K562 (cell line): ENCODE measurements around the gene ITPK1. TPM values are rescaled to one million over a fixed set of nuclear protein-coding genes. Genes with fewer than 3 reads are reported as not detected.

Experiments
- ATAC-seq: fragments of 200-7000 bp; cut with Tn5 transposase; 3 replicates; pipeline ENCODE4 v1.9.1; 2020; ENCODE audit warnings: moderate library complexity
- BruUV-seq: library from RNA; stranded (reverse); fragments of 400-500 nt; replicated peaks from 2 replicates; lab custom pipeline; 2021; lab: Mats Ljungman, UMichigan
- CTCF ChIA-PET: fragments of 300-600 bp; formaldehyde crosslinking; extraction: SDS; loops from one replicate; lab custom pipeline; 2021; ENCODE audit warnings: low intra/inter-chr PET ratio; lab: Yijun Ruan, JAX
- POLR2A ChIA-PET: fragments of 300-600, 350-650 bp; sonication (Branson Sonifier 250); formaldehyde crosslinking; extraction: SDS; loops from one replicate; lab custom pipeline; 2021; ENCODE audit warnings: antibody characterized with exemption, inconsistent platforms; lab: Yijun Ruan, JAX
- DNase-seq, 4 experiments: peaks; one replicate each; pipeline versions ENCODE4 v3.0.0 to v3.0.0-alpha.2; 2011 to 2018; ENCODE audit warnings: low spot score in 3 of 4, mixed read lengths in 3 of 4; ENCODE audit errors: extremely low read depth in 1 of 4
- FAIRE-seq: peaks from 2 replicates; lab custom pipeline; 2011; peaks lifted over from hg19 to GRCh38; lab: Jason Lieb, UNC
- H2AFZ ChIP-seq: 2 replicates; pipeline ENCODE4 v1.6.0; 2011; ENCODE audit warnings: low read depth, low read length, control low read depth, inconsistent platforms
- H3K27ac ChIP-seq: fragments of 200-600 bp; 3 replicates; pipeline ENCODE4 v1.8.0; 2011; ENCODE audit warnings: low read depth, mild to moderate bottlenecking, control low read depth, inconsistent platforms, low read length, moderate library complexity, mixed read lengths; ENCODE audit errors: extremely low read depth
- H3K27me3 ChIP-seq, 2 experiments: fragments of 300-600 bp in 1 of 2; 2 replicates in 1 of 2; 3 replicates in 1 of 2; pipeline versions ENCODE4 v1.6.0 to v1.8.0; 2011; ENCODE audit warnings: inconsistent platforms in 2 of 2, low read length in 2 of 2, mild to moderate bottlenecking in 1 of 2, mixed read lengths in 1 of 2, moderate library complexity in 1 of 2; ENCODE audit not compliant: control insufficient read depth in 2 of 2, insufficient read depth in 2 of 2
- H3K36me3 ChIP-seq: fragments of 300-600 bp; 3 replicates; pipeline ENCODE4 v1.8.0; 2011; ENCODE audit warnings: mild to moderate bottlenecking, low read length, inconsistent platforms; ENCODE audit not compliant: control insufficient read depth, insufficient read depth
- H3K4me1 ChIP-seq, 2 experiments: fragments of 200-600 bp in 1 of 2; replicated peaks in 1 of 2; 2 replicates in 1 of 2; 3 replicates in 1 of 2; pipeline versions ENCODE4 v1.5.1 to v1.8.0; 2011; ENCODE audit warnings: inconsistent platforms in 2 of 2, low read length in 2 of 2, mild to moderate bottlenecking in 1 of 2, mixed read lengths in 1 of 2, moderate library complexity in 1 of 2; ENCODE audit not compliant: control insufficient read depth in 2 of 2, insufficient read depth in 2 of 2
- H3K4me2 ChIP-seq: 2 replicates; pipeline ENCODE4 v1.6.1; 2011; ENCODE audit warnings: low read length, control low read depth, inconsistent platforms, mixed read lengths; ENCODE audit not compliant: insufficient read depth
- H3K4me3 ChIP-seq: fragments of 200-600 bp; sonication (generic), shearing (Covaris generic); 2 replicates; pipeline ENCODE4 v1.5.1; 2016; ENCODE audit warnings: control low read depth, inconsistent platforms
- H3K79me2 ChIP-seq: fragments of 200-600 bp; 3 replicates; pipeline ENCODE4 v1.8.0; 2011; ENCODE audit warnings: low read length, inconsistent platforms; ENCODE audit not compliant: control insufficient read depth, insufficient read depth
- H3K9ac ChIP-seq, 2 experiments: 2 replicates each; pipeline versions ENCODE4 v1.6.0 to v1.6.1; 2011; ENCODE audit warnings: low read depth in 2 of 2, low read length in 2 of 2, control low read depth in 1 of 2, inconsistent platforms in 1 of 2, mild to moderate bottlenecking in 1 of 2, mixed read lengths in 1 of 2; ENCODE audit not compliant: insufficient read depth in 1 of 2
- H3K9me1 ChIP-seq: one replicate; pipeline ENCODE4 v1.6.0; 2011; ENCODE audit warnings: inconsistent platforms, mild to moderate bottlenecking, low read length, moderate library complexity; ENCODE audit not compliant: control insufficient read depth, insufficient read depth
- H3K9me3 ChIP-seq: replicated peaks from 2 replicates; pipeline ENCODE4 v1.5.1; 2011; ENCODE audit warnings: low read depth, low read length, inconsistent platforms; ENCODE audit not compliant: control insufficient read depth, insufficient read depth
- H4K20me1 ChIP-seq: replicated peaks from 2 replicates; pipeline ENCODE4 v1.6.1; 2011; ENCODE audit warnings: low read length, inconsistent platforms, mixed read lengths; ENCODE audit not compliant: control insufficient read depth, insufficient read depth
- ATF1 ChIP-seq, 2 experiments: fragments of 450-650 bp in 1 of 2; IDR thresholded peaks; 2 replicates each; pipeline ENCODE4 v1.6.1; 2016; ENCODE audit warnings: missing compliant biosample characterization in 1 of 2, missing genetic modification characterization in 1 of 2
- CAMTA2 ChIP-seq: fragments of 250-450 bp; sonication (Bioruptor Pico); conservative IDR thresholded peaks from 2 replicates; pipeline ENCODE4 v1.5.1; 2022
- CREB3 ChIP-seq: fragments of 450-650 bp; conservative IDR thresholded peaks from 2 replicates; pipeline ENCODE4 v1.6.1; 2016; ENCODE audit warnings: missing genetic modification characterization, low read depth, mild to moderate bottlenecking, missing compliant biosample characterization, moderate library complexity
- DNMT1 ChIP-seq: fragments of 450-650 bp; IDR thresholded peaks from 2 replicates; pipeline ENCODE4 v1.6.1; 2016; ENCODE audit warnings: antibody characterized with exemption, mild to moderate bottlenecking
- DPF2 ChIP-seq: fragments of 450-650 bp; IDR thresholded peaks from 2 replicates; pipeline ENCODE4 v1.6.1; 2016
- E2F6 ChIP-seq, 2 experiments: IDR thresholded peaks; 2 replicates each; pipeline ENCODE4 v1.6.1; 2011; ENCODE audit warnings: borderline replicate concordance in 1 of 2, control low read depth in 1 of 2, low read depth in 1 of 2, low read length in 1 of 2, mild to moderate bottlenecking in 1 of 2, mixed read lengths in 1 of 2, moderate library complexity in 1 of 2; ENCODE audit not compliant: insufficient read depth in 1 of 2, insufficient read length in 1 of 2, poor library complexity in 1 of 2, severe bottlenecking in 1 of 2; ENCODE audit errors: extremely low read depth in 1 of 2
- FOXJ2 ChIP-seq: fragments of 200-800 bp; sonication (Bioruptor generic); IDR thresholded peaks from 2 replicates; pipeline ENCODE4 v1.6.1; 2016; ENCODE audit warnings: missing genetic modification characterization, missing compliant biosample characterization
- JUN ChIP-seq, 2 experiments: sonication (generic) in 1 of 2; formaldehyde crosslinking in 1 of 2; IDR thresholded peaks; 2 replicates each; pipeline versions ENCODE4 v1.6.1 to v1.8.0; 2012 to 2022; ENCODE audit warnings: borderline replicate concordance in 2 of 2, mild to moderate bottlenecking in 2 of 2, improper control_type of control experiment in 1 of 2, low read depth in 1 of 2, low read length in 1 of 2, missing genetic modification reagents in 1 of 2
- KLF13 ChIP-seq: fragments of 450-650 bp; IDR thresholded peaks from 2 replicates; pipeline ENCODE4 v1.6.1; 2016; ENCODE audit warnings: missing genetic modification characterization, low read depth, mild to moderate bottlenecking, missing compliant biosample characterization, moderate library complexity, borderline replicate concordance
- NFYB ChIP-seq: IDR thresholded peaks from 2 replicates; pipeline ENCODE4 v1.6.1; 2011; ENCODE audit warnings: mild to moderate bottlenecking, moderate library complexity; ENCODE audit not compliant: insufficient read length; ENCODE audit errors: extremely low read depth
- PHF20 ChIP-seq: fragments of 450-650 bp; IDR thresholded peaks from 2 replicates; pipeline ENCODE4 v1.6.1; 2018; ENCODE audit not compliant: partially characterized antibody
- RFX1 ChIP-seq: fragments of 450-650 bp; IDR thresholded peaks from 2 replicates; pipeline ENCODE4 v1.6.1; 2016; ENCODE audit warnings: mild to moderate bottlenecking, moderate library complexity
- RFX5 ChIP-seq: IDR thresholded peaks from 2 replicates; pipeline ENCODE4 v1.6.1; 2011; ENCODE audit warnings: low read depth, mild to moderate bottlenecking, improper control_type of control experiment, low read length
- ZKSCAN1 ChIP-seq: fragments of 150-350 bp; IDR thresholded peaks from 2 replicates; pipeline ENCODE4 v1.6.1; 2016; ENCODE audit warnings: low read depth, low read length
- ZKSCAN8 ChIP-seq: fragments of 200-800 bp; sonication (Bioruptor generic); IDR thresholded peaks from 2 replicates; pipeline ENCODE4 v1.6.1; 2016; ENCODE audit warnings: missing genetic modification characterization, missing compliant biosample characterization
- ZNF274 ChIP-seq: IDR thresholded peaks from 2 replicates; pipeline ENCODE4 v1.6.1; 2011; ENCODE audit warnings: low read depth, mild to moderate bottlenecking, low read length, moderate library complexity, borderline replicate concordance
- ZNF316 ChIP-seq: fragments of 450-650 bp; IDR thresholded peaks from 2 replicates; pipeline ENCODE4 v1.6.1; 2016
- ZNF764 ChIP-seq: fragments of 250-450 bp; sonication (Bioruptor Pico); IDR thresholded peaks from 2 replicates; pipeline ENCODE4 v1.4.0; 2020; ENCODE audit warnings: low read depth, mild to moderate bottlenecking, moderate library complexity
- WGBS: fragments of 100-300 bp; shearing (Covaris generic); methylation state at CpG from one replicate; pipeline ENCODE4 v1.1.6; 2016; ENCODE audit warnings: low coverage, mixed read lengths; ENCODE audit not compliant: insufficient coverage; ENCODE audit errors: missing lambda C conversion rate; 5-methylcytosine and 5-hydroxymethylcytosine counted together
- in situ Hi-C: fragments of 300-500 bp; cut with MboI; formaldehyde crosslinking; loops from 4 replicates; pipeline ENCODE4 v1.15.0; 2018; ENCODE audit warnings: inconsistent platforms, mixed read lengths
- intact Hi-C: fragments of 100-400 bp; cut with micrococcal nuclease; formaldehyde crosslinking; loops from 2 replicates; pipeline ENCODE4 v1.14.2; 2022
- polyA plus RNA-seq, 8 experiments: library from polyadenylated mRNA; depleted of rRNA in 4 of 8; stranded (reverse) in 5 of 8; unstranded in 3 of 8; fragments of >200 nt; fragmentation: Nextera tagmentation in 2 of 8; fragmentation: Illumina TruSeq in 1 of 8; extraction: Ambion mirVana in 2 of 8; extraction: Trizol in 1 of 8; gene quantifications; 2 replicates each; pipeline versions ENCODE4 v1.2.1 to v1.2.3, GENCODE V29; 2011 to 2014; ENCODE audit warnings: inconsistent platforms in 1 of 8, missing spikeins in 1 of 8
- total RNA-seq, 7 experiments: library from RNA; depleted of rRNA in 6 of 7; stranded (reverse); fragments of >200 nt in 6 of 7; fragmentation: Illumina TruSeq in 2 of 7; extraction: Trizol in 2 of 7; gene quantifications; 2 replicates each; pipeline versions ENCODE4 v1.2.1 to v1.2.3, GENCODE V29; 2011 to 2021; ENCODE audit warnings: low replicate concordance in 1 of 7

ITPK1 gene
- total and polyA plus RNA-seq, 9 of the 15 experiments (the other 6 are each of a cell fraction or from before 2014, with no cell fraction given): 1.2 to 39.2 (median 23.0) TPM

- TF ChIP-seq PHF20: no peak
- TF ChIP-seq FOXJ2 (tag): no peak
- TF ChIP-seq JUN (IDR thresholded peaks at IDR 0.05; ENCODE audit: borderline replicate concordance, low read depth, low read length): no peak
- no peak for TF ChIP-seq JUN (CRISPR knock-in tag; IDR thresholded peaks at IDR 0.05; ENCODE audit: borderline replicate concordance)
- no peak for TF ChIP-seq ZNF764 (CRISPR knock-in tag)
- no peak for TF ChIP-seq DPF2
- no peak for TF ChIP-seq KLF13 (tag)
- no peak for TF ChIP-seq ZNF274
- no peak for TF ChIP-seq ZNF316
- TF ChIP-seq, all 486 proteins: peak for 0
Observed at GRCh38 chr14:93153121-93153520, 37.4 kb upstream of the ITPK1 start (continued).

- DNase-seq: no peak
- H2AFZ ChIP-seq: no peak overlapping the region
- WGBS: 23% methylated on average over 16 of the region's 16 CpGs
- H3K9ac ChIP-seq: no peak overlapping the region
- H4K20me1 ChIP-seq: no peaks in the 10 kb centered on the region
- ATAC-seq: peak; percentile 49; the same call in 2 of the 3 replicates
- CTCF ChIA-PET: no interaction called here
- H3K4me1 ChIP-seq: no peaks in the 10 kb centered on the region
- peaks cover 3 to 6% of the 10 kb centered on the region in 2 experiments; a peak in 2 of 5 replicates for H3K27me3 ChIP-seq
- no peaks in the 10 kb centered on the region for H3K79me2 ChIP-seq
- H3K27ac ChIP-seq: no peak overlapping the region
- H3K9me1 ChIP-seq: no peaks in the 10 kb centered on the region
- POLR2A ChIA-PET: no interaction called here
- no peak overlapping the region for H3K4me2 ChIP-seq
- no TSS peak for BruUV-seq
- no peak overlapping the region for H3K4me3 ChIP-seq
- no peaks in the 10 kb centered on the region for H3K9me3 ChIP-seq
- H3K36me3 ChIP-seq: no peaks in the 10 kb centered on the region
- in situ Hi-C loops (no loop called here), intact Hi-C loops (no loop called here)
- no peak for FAIRE-seq
- TF ChIP-seq E2F6 (IDR thresholded peaks at IDR 0.05; ENCODE audit: borderline replicate concordance in 1 of 2, extremely low read depth in 1 of 2, insufficient read depth in 1 of 2, insufficient read length in 1 of 2, low read depth in 1 of 2, low read length in 1 of 2, poor library complexity in 1 of 2, severe bottlenecking in 1 of 2) (peak in 1 of 2 experiments; percentile 6), ZKSCAN8 (peak; percentile 58; the same call in 1 of the 2 replicates), NFYB (peak; percentile 57), CREB3 (tag) (no peak), CAMTA2 (CRISPR knock-in tag) (no peak), RFX1 (peak; percentile 80), RFX5 (no peak), DNMT1 (no peak), ATF1 (CRISPR knock-in tag; IDR thresholded peaks at IDR 0.05) (no peak), ATF1 (tag; IDR thresholded peaks at IDR 0.05) (no peak), ZKSCAN1 (no peak)
Observed at GRCh38 chr14:93150227-93151208, 34.8 kb upstream of the ITPK1 start.
